ENCODE results near the gene CLCA2. TPM values are rescaled to one million over a fixed set of nuclear protein-coding genes. Genes with fewer than 3 reads are reported as not detected.

The CLCA2 gene
- total RNA-seq, 1 experiment from 2014 or later = not detected

DNA sequence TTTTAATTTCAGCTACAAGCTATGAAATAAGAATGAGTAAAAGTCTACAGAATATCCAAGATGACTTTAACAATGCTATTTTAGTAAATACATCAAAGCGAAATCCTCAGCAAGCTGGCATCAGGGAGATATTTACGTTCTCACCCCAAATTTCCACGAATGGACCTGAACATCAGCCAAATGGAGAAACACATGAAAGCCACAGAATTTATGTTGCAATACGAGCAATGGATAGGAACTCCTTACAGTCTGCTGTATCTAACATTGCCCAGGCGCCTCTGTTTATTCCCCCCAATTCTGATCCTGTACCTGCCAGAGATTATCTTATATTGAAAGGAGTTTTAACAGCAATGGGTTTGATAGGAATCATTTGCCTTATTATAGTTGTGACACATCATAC, 31.1 kb downstream of the CLCA2 start:
- Histone ChIP-seq H3K27me3 (ENCODE audit: insufficient read depth, low read length) (no peaks in the 10 kb centered on the region), H2AK5ac (ENCODE audit: insufficient read length, low read length) (no peak overlapping the region), H3K4me1 (ENCODE audit: insufficient read depth, low read length) (no peaks in the 10 kb centered on the region), H3T11ph (ENCODE audit: low read length) (no peak overlapping the region), H2AFZ (ENCODE audit: low read length) (no peak overlapping the region), H3K56ac (ENCODE audit: insufficient read length, low read depth, low read length) (no peak overlapping the region), H3K14ac (ENCODE audit: insufficient read depth, low read length) (no peak overlapping the region), H2BK120ac (ENCODE audit: low read depth, low read length, poor library complexity, severe bottlenecking) (no peak overlapping the region), H3K4me2 (ENCODE audit: insufficient read depth, insufficient read length, low read length) (no peak overlapping the region), H4K91ac (ENCODE audit: insufficient read length, low read depth, low read length) (no peak overlapping the region), H3K23ac (ENCODE audit: insufficient read length, low read depth, low read length) (no peak overlapping the region), H3K4ac (ENCODE audit: low read depth, low read length) (no peak overlapping the region), H2BK12ac (ENCODE audit: insufficient read length, low read depth, low read length) (no peak overlapping the region), H3K18ac (ENCODE audit: insufficient read length, low read depth, low read length) (no peak overlapping the region), H3K79me1 (ENCODE audit: insufficient read depth, low read depth, low read length, poor library complexity, severe bottlenecking) (no peaks in the 10 kb centered on the region), H4K8ac (replicated peaks; ENCODE audit: insufficient read length, low read depth, low read length) (no peak overlapping the region), H3K23me2 (ENCODE audit: insufficient read length, low read depth, low read length, poor library complexity, severe bottlenecking) (no peaks in the 10 kb centered on the region), H3K27ac (ENCODE audit: insufficient read length, low read depth, low read length) (no peak overlapping the region), H3K79me2 (ENCODE audit: insufficient read depth, low read length) (no peaks in the 10 kb centered on the region), H4K20me1 (ENCODE audit: control insufficient read depth, insufficient read depth, insufficient read length) (no peaks in the 10 kb centered on the region), H3K9me3 (ENCODE audit: control insufficient read depth, low read depth, low read length) (no peaks in the 10 kb centered on the region), H3K9ac (ENCODE audit: extremely low read depth, insufficient read length, low read length) (no peak overlapping the region), H2BK20ac (ENCODE audit: low read depth, low read length, poor library complexity, severe bottlenecking) (no peak overlapping the region), H2BK5ac (ENCODE audit: insufficient read length, low read length) (no peak overlapping the region), H2BK15ac (ENCODE audit: low read depth, low read length) (no peak overlapping the region), H4K5ac (ENCODE audit: insufficient read length, low read depth, low read length) (no peak overlapping the region)
- Mint-ChIP-seq H3K36me3 (ENCODE audit: insufficient read depth in 1 of 3, low read depth in 3 of 3) (no peaks in the 10 kb centered on the region), H3K27ac (no peak overlapping the region), H3K9me3 (no peaks in the 10 kb centered on the region), H3K27me3 (ENCODE audit: low read depth) (no peaks in the 10 kb centered on the region), H3K4me1 (peaks cover 6% of the 10 kb centered on the region in 2 experiments; a peak in 3 of 4 replicates), H3K4me3 (no peak overlapping the region)
- no peak for TF ChIP-seq CTCF (conservative IDR thresholded peaks at IDR 0.05)
- DNase-seq = no peak
- no CpG with 5 or more reads among the region's 5 CpGs for WGBS (ENCODE audit: extremely low coverage, insufficient read length, low lambda C conversion rate)

Data from H9 (cell line).